NB4 (cell line): ENCODE data around the gene POC1A.

Experiments used
- CTCF ChIP-seq: IDR thresholded peaks from one replicate; pipeline ENCODE4 v1.5.1; 2012; ENCODE audit warnings: low read depth, low read length
- POLR2A ChIP-seq: IDR thresholded peaks from 2 replicates; pipeline ENCODE4 v1.6.1; 2011; ENCODE audit warnings: mild to moderate bottlenecking; ENCODE audit not compliant: insufficient read length; ENCODE audit errors: extremely low read depth

- TF ChIP-seq CTCF (no peak), POLR2A (no peak)
Observed at GRCh38 chr3:52141751-52142150, 12.5 kb downstream of the POC1A start.
